PC-3 (cell line): Measurements from ENCODE around the gene ANKRA2. TPM values are rescaled to one million over a fixed set of nuclear protein-coding genes. Genes with fewer than 3 reads are reported as not detected.

Experiments
- ATAC-seq: fragments of 200-7000 bp; cut with Tn5 transposase; 2 replicates; pipeline ENCODE4 v1.9.1; 2020; ENCODE audit warnings: mild to moderate bottlenecking, moderate library complexity
- BruUV-seq: library from RNA; stranded (reverse); fragments of 400-500 nt; replicated peaks from 2 replicates; lab custom pipeline; 2021; lab: Mats Ljungman, UMichigan
- CTCF ChIA-PET: fragments of 300-600 bp; sonication (Branson Sonifier 250); formaldehyde crosslinking; loops from one replicate; lab custom pipeline; 2022; ENCODE audit warnings: antibody characterized with exemption; lab: Charles Lee
- POLR2A ChIA-PET: fragments of 300-600 bp; sonication (Branson Sonifier 250); formaldehyde crosslinking; loops from one replicate; lab custom pipeline; 2022; ENCODE audit warnings: antibody characterized with exemption; ENCODE audit not compliant: unreplicated experiment; lab: Charles Lee
- DNase-seq: peaks from one replicate; pipeline ENCODE4 v3.0.0-alpha.2; 2015
- H2AFZ ChIP-seq: fragments of 300-600 bp; sonication (generic); 2 replicates; pipeline ENCODE4 v1.6.0; 2016; ENCODE audit warnings: antibody characterized with exemption, low read length
- H3F3A ChIP-seq: fragments of 300-600 bp; sonication (generic); one replicate; pipeline ENCODE4 v1.6.0; 2017; ENCODE audit warnings: antibody characterized with exemption, low read length, control low read depth, mild to moderate bottlenecking; ENCODE audit not compliant: unreplicated experiment
- H3K27ac ChIP-seq: fragments of 300-600 bp; sonication (generic); 2 replicates; pipeline ENCODE4 v1.5.1; 2016; ENCODE audit warnings: mild to moderate bottlenecking, low read length
- H3K27me3 ChIP-seq: fragments of 300-600 bp; sonication (generic); 2 replicates; pipeline ENCODE4 v1.6.1; 2016; ENCODE audit warnings: low read length, mixed read lengths
- H3K36me3 ChIP-seq: fragments of 300-600 bp; sonication (generic); 2 replicates; pipeline ENCODE4 v1.6.1; 2016; ENCODE audit warnings: low read depth, mixed run types, low read length, mixed read lengths
- H3K4me1 ChIP-seq: fragments of 300-600 bp; sonication (generic); 2 replicates; pipeline ENCODE4 v1.5.1; 2016; ENCODE audit warnings: low read length; ENCODE audit not compliant: insufficient read depth
- H3K4me2 ChIP-seq: fragments of 300-600 bp; sonication (generic); 2 replicates; pipeline ENCODE4 v1.6.0; 2016; ENCODE audit warnings: low read length
- H3K4me3 ChIP-seq: fragments of 300-600 bp; sonication (generic); 2 replicates; pipeline ENCODE4 v1.5.1; 2016; ENCODE audit warnings: mild to moderate bottlenecking, low read length, mixed read lengths
- H3K79me2 ChIP-seq: fragments of 300-600 bp; sonication (generic); 2 replicates; pipeline ENCODE4 v1.6.1; 2017; ENCODE audit warnings: low read length, mixed read lengths
- H3K9ac ChIP-seq: fragments of 300-600 bp; sonication (generic); 2 replicates; pipeline ENCODE4 v1.6.0; 2016; ENCODE audit warnings: mild to moderate bottlenecking, low read length
- H3K9me2 ChIP-seq: fragments of 300-600 bp; sonication (generic); replicated peaks from 2 replicates; pipeline ENCODE4 v1.6.1; 2016; ENCODE audit warnings: mixed run types, low read length, mixed read lengths
- H3K9me3 ChIP-seq: fragments of 300-600 bp; sonication (generic); 2 replicates; pipeline ENCODE4 v1.6.1; 2016; ENCODE audit warnings: low read length, mixed read lengths
- H4K20me1 ChIP-seq: fragments of 300-600 bp; sonication (generic); 2 replicates; pipeline ENCODE4 v1.6.1; 2016; ENCODE audit warnings: low read length, mixed read lengths
- EZH2 ChIP-seq: fragments of 300-600 bp; sonication (generic); IDR thresholded peaks from one replicate; pipeline ENCODE4 v1.6.1; 2017; ENCODE audit warnings: antibody characterized with exemption, mild to moderate bottlenecking, low read length; ENCODE audit not compliant: unreplicated experiment
- EZH2phosphoT487 ChIP-seq: fragments of 300-600 bp; sonication (generic); IDR thresholded peaks from 2 replicates; pipeline ENCODE4 v1.6.1; 2018; ENCODE audit warnings: mild to moderate bottlenecking, antibody characterized with exemption, low read length, borderline replicate concordance
- intact Hi-C: fragments of 100-400 bp; cut with micrococcal nuclease; formaldehyde crosslinking; loops from 2 replicates; pipeline ENCODE4 v1.9.0; 2023
- total RNA-seq: library from RNA; depleted of rRNA; stranded (reverse); fragments of >200 nt; gene quantifications from 2 replicates; pipeline ENCODE4 v1.2.3, GENCODE V29; 2014
- TF ChIP-seq, protein P1 (sequence below): fragments of 300-600 bp; sonication (generic); conservative IDR thresholded peaks from 2 replicates; pipeline ENCODE4 v1.5.1; 2017; ENCODE audit warnings: antibody characterized with exemption, low read depth, mild to moderate bottlenecking, low read length

Gene ANKRA2
- total RNA-seq, 1 experiment from 2014 or later, result 4.4 TPM

DNA sequence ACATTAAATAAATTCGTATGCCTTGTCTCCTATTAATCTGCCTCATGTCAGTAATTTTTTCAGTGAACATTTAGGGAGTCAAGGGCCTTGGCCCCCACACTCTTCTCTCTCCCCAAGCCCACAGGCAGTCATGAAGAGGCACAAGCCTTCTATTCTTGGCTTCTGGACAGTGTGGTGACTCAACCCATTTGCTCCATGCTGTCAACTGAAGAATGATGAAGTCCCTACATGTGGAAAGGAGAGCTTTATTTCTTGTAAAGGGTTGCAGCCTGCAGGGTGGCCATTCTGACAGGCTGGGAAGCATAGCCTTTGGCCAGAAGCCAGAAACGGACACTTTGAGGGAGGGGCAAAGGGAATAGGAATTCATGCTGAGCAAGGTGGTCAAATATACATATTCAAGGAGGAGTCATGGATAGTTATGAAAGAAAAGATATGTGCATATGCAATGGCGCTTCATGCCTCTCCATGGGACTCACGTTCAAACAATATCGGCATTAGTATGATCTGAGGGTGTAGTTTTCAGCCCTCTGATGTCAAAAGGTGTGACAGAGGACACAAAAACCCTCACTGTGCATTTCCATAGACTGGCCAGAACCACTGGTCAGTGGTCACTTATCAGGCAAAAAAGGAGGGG lies 31.3 kb downstream of the ANKRA2 start:
- intact Hi-C loops, result loop anchor here (10.0 kb wide), 1 partner anchor 79 kb away; no protein-coding TSS in a partner anchor
- DNase-seq (no peak), ATAC-seq (no peak)
- POLR2A ChIA-PET, result no interaction called here
- no peak for TF ChIP-seq EZH2phosphoT487
- TF ChIP-seq, protein P1, sequence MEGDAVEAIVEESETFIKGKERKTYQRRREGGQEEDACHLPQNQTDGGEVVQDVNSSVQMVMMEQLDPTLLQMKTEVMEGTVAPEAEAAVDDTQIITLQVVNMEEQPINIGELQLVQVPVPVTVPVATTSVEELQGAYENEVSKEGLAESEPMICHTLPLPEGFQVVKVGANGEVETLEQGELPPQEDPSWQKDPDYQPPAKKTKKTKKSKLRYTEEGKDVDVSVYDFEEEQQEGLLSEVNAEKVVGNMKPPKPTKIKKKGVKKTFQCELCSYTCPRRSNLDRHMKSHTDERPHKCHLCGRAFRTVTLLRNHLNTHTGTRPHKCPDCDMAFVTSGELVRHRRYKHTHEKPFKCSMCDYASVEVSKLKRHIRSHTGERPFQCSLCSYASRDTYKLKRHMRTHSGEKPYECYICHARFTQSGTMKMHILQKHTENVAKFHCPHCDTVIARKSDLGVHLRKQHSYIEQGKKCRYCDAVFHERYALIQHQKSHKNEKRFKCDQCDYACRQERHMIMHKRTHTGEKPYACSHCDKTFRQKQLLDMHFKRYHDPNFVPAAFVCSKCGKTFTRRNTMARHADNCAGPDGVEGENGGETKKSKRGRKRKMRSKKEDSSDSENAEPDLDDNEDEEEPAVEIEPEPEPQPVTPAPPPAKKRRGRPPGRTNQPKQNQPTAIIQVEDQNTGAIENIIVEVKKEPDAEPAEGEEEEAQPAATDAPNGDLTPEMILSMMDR, result no peak
- no peak for TF ChIP-seq EZH2
- no peaks in the 10 kb centered on the region for H3F3A ChIP-seq
- no peak overlapping the region for H3K27ac ChIP-seq
- H3K9me3 ChIP-seq, result no peaks in the 10 kb centered on the region
- H3K4me1 ChIP-seq, result 0 out of 2 replicates have a peak, but pooled peaks cover under 1% of the 10 kb centered on the region
- no peak overlapping the region for H3K9ac ChIP-seq
- no peaks in the 10 kb centered on the region for H4K20me1 ChIP-seq
- no TSS peak for BruUV-seq
- H3K27me3 ChIP-seq, result no peaks in the 10 kb centered on the region
- CTCF ChIA-PET, result no interaction called here
- H3K9me2 ChIP-seq, result no peaks in the 10 kb centered on the region
- H2AFZ ChIP-seq, result no peak overlapping the region
- H3K36me3 ChIP-seq, result no peaks in the 10 kb centered on the region
- no peak overlapping the region for H3K4me2 ChIP-seq
- no peaks in the 10 kb centered on the region for H3K79me2 ChIP-seq
- no peak overlapping the region for H3K4me3 ChIP-seq

DNA sequence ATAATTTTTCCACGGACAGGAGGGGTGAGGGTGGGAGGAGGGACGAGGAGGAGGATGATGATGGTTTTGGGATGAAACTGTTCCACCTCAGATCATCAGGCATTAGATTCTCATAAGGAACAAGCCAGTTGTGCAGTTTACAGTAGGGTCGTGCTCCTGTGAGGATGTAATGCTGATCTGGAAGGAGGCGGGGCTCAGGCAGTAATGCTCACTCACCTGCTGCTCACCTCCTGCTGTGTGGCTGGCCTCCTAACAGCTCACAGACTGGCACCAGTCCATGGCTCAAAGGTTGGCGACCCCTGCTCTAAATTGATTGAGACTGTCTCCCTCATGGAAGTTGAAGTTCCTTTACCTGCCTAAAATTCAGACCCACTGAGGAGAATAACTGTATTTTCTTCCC lies 33.2 kb downstream of the ANKRA2 start:
- Histone ChIP-seq H3K9ac (no peak overlapping the region), H3K79me2 (no peaks in the 10 kb centered on the region), H3F3A (no peaks in the 10 kb centered on the region), H3K27ac (no peak overlapping the region), H3K9me3 (no peaks in the 10 kb centered on the region), H3K9me2 (no peaks in the 10 kb centered on the region), H2AFZ (no peak overlapping the region), H3K4me1 (no peaks in the 10 kb centered on the region), H3K27me3 (no peaks in the 10 kb centered on the region), H3K36me3 (no peaks in the 10 kb centered on the region), H3K4me2 (no peak overlapping the region), H4K20me1 (no peaks in the 10 kb centered on the region), H3K4me3 (no peak overlapping the region)
- intact Hi-C loops, result loop anchor here (10.0 kb wide), 1 partner anchor 77 kb away; no protein-coding TSS in a partner anchor
- ATAC-seq (no peak), DNase-seq (no peak)
- ChIA-PET POLR2A (no interaction called here), CTCF (no interaction called here)
- BruUV-seq, result no TSS peak
- no peak for TF ChIP-seq EZH2phosphoT487
- TF ChIP-seq EZH2, result no peak
- TF ChIP-seq, protein P1, result no peak

DNA sequence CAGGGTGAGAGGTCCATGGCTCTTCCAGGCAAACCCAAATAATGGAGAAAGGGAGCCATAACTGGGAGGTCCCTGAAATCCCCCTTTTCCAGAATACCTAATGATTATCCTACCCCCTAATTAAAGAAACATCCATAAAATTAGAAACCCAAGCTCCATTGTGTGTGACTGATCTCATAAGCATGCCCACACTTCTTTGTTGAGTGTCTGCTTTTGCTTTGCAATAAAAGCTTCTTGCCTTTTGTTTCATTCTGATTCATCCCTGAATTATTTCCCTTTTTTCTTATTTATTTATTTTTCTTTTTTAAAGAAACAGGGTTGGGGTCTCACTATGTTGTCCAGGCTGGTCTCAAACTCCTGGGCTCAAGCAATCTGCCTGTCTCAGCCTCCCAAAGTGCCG lies 34.1 kb downstream of the ANKRA2 start:
- no TSS peak for BruUV-seq
- no peak overlapping the region for H3K27ac ChIP-seq

More for the DNA sequence above, 34.1 kb downstream of the ANKRA2 start:
- Histone ChIP-seq H2AFZ (no peak overlapping the region), H3K4me3 (no peak overlapping the region), H3K9me2 (no peaks in the 10 kb centered on the region), H3K4me1 (no peaks in the 10 kb centered on the region), H3K36me3 (no peaks in the 10 kb centered on the region), H3F3A (no peaks in the 10 kb centered on the region), H3K9ac (no peak overlapping the region), H3K79me2 (no peaks in the 10 kb centered on the region), H3K9me3 (no peaks in the 10 kb centered on the region), H4K20me1 (no peaks in the 10 kb centered on the region), H3K4me2 (no peak overlapping the region), H3K27me3 (no peaks in the 10 kb centered on the region)
- intact Hi-C loops, result loop anchor here (10.0 kb wide), 1 partner anchor 77 kb away; no protein-coding TSS in a partner anchor
- POLR2A ChIA-PET, result interaction anchor here (0.6 kb wide), 2 partner anchors 32 to 349 kb away, joined by 5 read pairs; no protein-coding TSS in a partner anchor
- ATAC-seq, result no peak
- TF ChIP-seq EZH2, result no peak
- TF ChIP-seq EZH2phosphoT487, result no peak
- TF ChIP-seq, protein P1, result no peak
- CTCF ChIA-PET, result no interaction called here
- no peak for DNase-seq
